Measurements from ENCODE around the gene PLS3. TPM values are rescaled to one million over a fixed set of nuclear protein-coding genes. Genes with fewer than 3 reads are reported as not detected.
A peak's percentile ranks its signal among the peaks of the same experiment; 100 is the strongest.

Gene PLS3
- total and polyA plus RNA-seq, 2 of the 4 experiments (the other 2 are of a cell fraction): 158 to 252 TPM

- no peak overlapping the region for H3K9ac ChIP-seq (ENCODE audit: low read depth, low read length)
- CTCF ChIA-PET: no interaction called here
- no peak overlapping the region for H4K91ac ChIP-seq (ENCODE audit: insufficient read depth, low read depth, low read length)
- H2AFZ ChIP-seq (replicated peaks; ENCODE audit: low read length, poor library complexity): no peak overlapping the region
- no peak overlapping the region for H3K4ac ChIP-seq (ENCODE audit: low read depth, low read length)
- H3K18ac ChIP-seq (ENCODE audit: low read depth, low read length): no peak overlapping the region
- H3K9me1 ChIP-seq (ENCODE audit: insufficient read depth, low read length): no peaks in the 10 kb centered on the region
- no peaks in the 10 kb centered on the region for H4K20me1 ChIP-seq (ENCODE audit: insufficient read depth, low read length)
- in situ Hi-C loops (cut with MboI; ENCODE audit: low sequenced_read_pairs): no loop called here
- H3K23ac ChIP-seq (ENCODE audit: low read depth, low read length): no peak overlapping the region
- no peak overlapping the region for H2BK15ac ChIP-seq (ENCODE audit: low read depth, low read length)
- no TSS peak for BruUV-seq (replicated peaks)
- H3K4me3 ChIP-seq (ENCODE audit: insufficient read depth, low read depth, low read length): no peak overlapping the region
- POLR2A ChIA-PET (ENCODE audit: unreplicated experiment): no interaction called here
- H3K79me1 ChIP-seq (ENCODE audit: low read depth in 1 of 2, low read length in 2 of 2): no peaks in the 10 kb centered on the region
- no peak overlapping the region for H3K27ac ChIP-seq (ENCODE audit: insufficient read depth, low read length)
- no peak overlapping the region for H3K14ac ChIP-seq (replicated peaks; ENCODE audit: low read depth, low read length)
- no peak overlapping the region for H3K4me2 ChIP-seq (ENCODE audit: low read depth, low read length)
- dilution Hi-C loops (cut with HindIII; ENCODE audit: low sequenced_read_pairs, unreplicated experiment): no loop called here
- H3K56ac ChIP-seq (ENCODE audit: extremely low read depth, insufficient read depth, low read length): no peak overlapping the region
- H3K36me3 ChIP-seq (ENCODE audit: control insufficient read depth, insufficient read depth, low read length): no peaks in the 10 kb centered on the region
- no peak overlapping the region for H2BK5ac ChIP-seq (ENCODE audit: low read depth, low read length, poor library complexity, severe bottlenecking)
- no peak overlapping the region for H2AK5ac ChIP-seq (ENCODE audit: low read depth, low read length)
- H2AK9ac ChIP-seq (replicated peaks; ENCODE audit: low read depth, low read length, poor library complexity): peak overlapping the region; percentile 16
- no peak for ATAC-seq (ENCODE audit: low read depth)
- H2BK120ac ChIP-seq (ENCODE audit: low read depth, low read length): no peak overlapping the region
- intact Hi-C loops (cut with micrococcal nuclease): no loop called here
- no peaks in the 10 kb centered on the region for H3K9me3 ChIP-seq (ENCODE audit: control insufficient read depth, insufficient read depth, low read length)
- TF ChIP-seq MAFK (IDR thresholded peaks at IDR 0.05; ENCODE audit: low read depth, low read length) (no peak), NFE2L2 (IDR thresholded peaks at IDR 0.05; ENCODE audit: low read depth, low read length) (no peak), FOS (IDR thresholded peaks at IDR 0.05; ENCODE audit: low read depth, low read length) (no peak), RFX5 (IDR thresholded peaks at IDR 0.05; ENCODE audit: low read depth, low read length) (no peak), BHLHE40 (IDR thresholded peaks at IDR 0.05; ENCODE audit: low read depth, low read length) (no peak), ELK1 (IDR thresholded peaks at IDR 0.05; ENCODE audit: borderline replicate concordance, low read depth, low read length) (no peak), CHD1 (IDR thresholded peaks at IDR 0.05; ENCODE audit: low read depth, low read length) (no peak), MAZ (IDR thresholded peaks at IDR 0.05; ENCODE audit: borderline replicate concordance, low read depth, low read length) (no peak), SMC3 (IDR thresholded peaks at IDR 0.05; ENCODE audit: low read depth, low read length) (no peak), POLR2A (IDR thresholded peaks at IDR 0.05; ENCODE audit: low read depth, low read length) (no peak), RAD21 (IDR thresholded peaks at IDR 0.05; ENCODE audit: low read length) (no peak), RCOR1 (IDR thresholded peaks at IDR 0.05; ENCODE audit: insufficient replicate concordance, low read length) (no peak), MXI1 (IDR thresholded peaks at IDR 0.05; ENCODE audit: borderline replicate concordance, low read depth, low read length) (no peak), CTCF (conservative IDR thresholded peaks at IDR 0.05; ENCODE audit: low read depth, low read length) (no peak), USF2 (IDR thresholded peaks at IDR 0.05; ENCODE audit: low read depth, low read length) (no peak)
- H4K8ac ChIP-seq (ENCODE audit: low read depth in 2 of 2, low read length in 2 of 2): no peak overlapping the region
- H2BK20ac ChIP-seq (ENCODE audit: low read depth, low read length): no peak overlapping the region
- H3K27me3 ChIP-seq (ENCODE audit: control insufficient read depth, insufficient read depth, low read length): peaks cover 27% of the 10 kb centered on the region
- DNase-seq: no peak
- H3K4me1 ChIP-seq (ENCODE audit: control insufficient read depth, insufficient read depth, low read length): no peaks in the 10 kb centered on the region
- no peak overlapping the region for H4K5ac ChIP-seq (ENCODE audit: low read depth, low read length)
These were observed 136.0 kb downstream of the PLS3 start for GRCh38 chrX:115696939-115697338.

All from IMR-90 (cell line).